ENCODE data around the gene TTLL5.

GRCh38 chr14:75888945-75889344 lies 227.9 kb downstream of the TTLL5 start:
- no peak for TF ChIP-seq POLR2A (IDR thresholded peaks at IDR 0.05)
- TF ChIP-seq, protein P1, sequence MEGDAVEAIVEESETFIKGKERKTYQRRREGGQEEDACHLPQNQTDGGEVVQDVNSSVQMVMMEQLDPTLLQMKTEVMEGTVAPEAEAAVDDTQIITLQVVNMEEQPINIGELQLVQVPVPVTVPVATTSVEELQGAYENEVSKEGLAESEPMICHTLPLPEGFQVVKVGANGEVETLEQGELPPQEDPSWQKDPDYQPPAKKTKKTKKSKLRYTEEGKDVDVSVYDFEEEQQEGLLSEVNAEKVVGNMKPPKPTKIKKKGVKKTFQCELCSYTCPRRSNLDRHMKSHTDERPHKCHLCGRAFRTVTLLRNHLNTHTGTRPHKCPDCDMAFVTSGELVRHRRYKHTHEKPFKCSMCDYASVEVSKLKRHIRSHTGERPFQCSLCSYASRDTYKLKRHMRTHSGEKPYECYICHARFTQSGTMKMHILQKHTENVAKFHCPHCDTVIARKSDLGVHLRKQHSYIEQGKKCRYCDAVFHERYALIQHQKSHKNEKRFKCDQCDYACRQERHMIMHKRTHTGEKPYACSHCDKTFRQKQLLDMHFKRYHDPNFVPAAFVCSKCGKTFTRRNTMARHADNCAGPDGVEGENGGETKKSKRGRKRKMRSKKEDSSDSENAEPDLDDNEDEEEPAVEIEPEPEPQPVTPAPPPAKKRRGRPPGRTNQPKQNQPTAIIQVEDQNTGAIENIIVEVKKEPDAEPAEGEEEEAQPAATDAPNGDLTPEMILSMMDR (IDR thresholded peaks at IDR 0.05), result no peak
